ENCODE results near the gene PARP8.

DNA sequence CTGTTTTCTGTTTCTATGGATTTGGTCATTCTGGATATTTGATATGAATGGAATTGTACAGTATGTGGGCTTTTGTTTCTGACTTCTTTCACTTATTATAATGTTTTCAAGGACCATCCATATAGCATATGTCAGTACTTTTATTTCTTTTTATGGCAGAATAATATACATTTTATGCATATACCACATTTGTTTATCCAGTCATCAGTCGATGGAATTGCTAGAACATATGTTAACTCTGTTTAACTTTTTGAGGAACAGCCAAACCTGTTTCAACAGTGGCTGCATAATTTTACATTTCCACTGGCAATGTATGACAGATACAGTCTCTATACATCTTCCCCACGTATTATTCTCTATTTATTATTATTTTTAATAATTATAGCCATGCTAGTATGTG lies 131.6 kb downstream of the PARP8 start:
- TF ChIP-seq, protein P1, sequence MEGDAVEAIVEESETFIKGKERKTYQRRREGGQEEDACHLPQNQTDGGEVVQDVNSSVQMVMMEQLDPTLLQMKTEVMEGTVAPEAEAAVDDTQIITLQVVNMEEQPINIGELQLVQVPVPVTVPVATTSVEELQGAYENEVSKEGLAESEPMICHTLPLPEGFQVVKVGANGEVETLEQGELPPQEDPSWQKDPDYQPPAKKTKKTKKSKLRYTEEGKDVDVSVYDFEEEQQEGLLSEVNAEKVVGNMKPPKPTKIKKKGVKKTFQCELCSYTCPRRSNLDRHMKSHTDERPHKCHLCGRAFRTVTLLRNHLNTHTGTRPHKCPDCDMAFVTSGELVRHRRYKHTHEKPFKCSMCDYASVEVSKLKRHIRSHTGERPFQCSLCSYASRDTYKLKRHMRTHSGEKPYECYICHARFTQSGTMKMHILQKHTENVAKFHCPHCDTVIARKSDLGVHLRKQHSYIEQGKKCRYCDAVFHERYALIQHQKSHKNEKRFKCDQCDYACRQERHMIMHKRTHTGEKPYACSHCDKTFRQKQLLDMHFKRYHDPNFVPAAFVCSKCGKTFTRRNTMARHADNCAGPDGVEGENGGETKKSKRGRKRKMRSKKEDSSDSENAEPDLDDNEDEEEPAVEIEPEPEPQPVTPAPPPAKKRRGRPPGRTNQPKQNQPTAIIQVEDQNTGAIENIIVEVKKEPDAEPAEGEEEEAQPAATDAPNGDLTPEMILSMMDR (IDR thresholded peaks at IDR 0.05): no peak
- no peak for TF ChIP-seq POLR2A (IDR thresholded peaks at IDR 0.05)
